Peyer's patch (tissue), 4 donors: ENCODE results near the gene POU6F2. TPM values are rescaled to one million over a fixed set of nuclear protein-coding genes. Genes with fewer than 3 reads are reported as not detected.
A peak's percentile ranks its signal among the peaks of the same experiment; 100 is the strongest.

Source experiments
- DNase-seq, 3 donors: peaks; one replicate each; pipeline ENCODE4 v3.0.0-alpha.2; 2017 to 2019
- H3K27ac ChIP-seq, 4 donors: fragments of 200-600 bp; sonication (generic); one replicate each; pipeline ENCODE4 v1.5.1; 2016 to 2019
- H3K27me3 ChIP-seq, 2 donors: fragments of 200-600 bp; sonication (generic); one replicate each; pipeline ENCODE4 v1.5.1; 2019
- H3K36me3 ChIP-seq, 3 donors: fragments of 200-600 bp; sonication (generic); one replicate each; pipeline ENCODE4 v1.5.1; 2016 to 2019
- H3K4me1 ChIP-seq, 4 donors: fragments of 200-600 bp; sonication (generic); one replicate each; pipeline ENCODE4 v1.5.1; 2016 to 2019
- H3K4me3 ChIP-seq, 4 donors: fragments of 200-600 bp; sonication (generic); 1 replicate in 3 of 4; 2 replicates in 1 of 4; pipeline ENCODE4 v1.5.1; 2016 to 2019; ENCODE audit warnings: mild to moderate bottlenecking in 1 of 4
- H3K9me3 ChIP-seq, 4 donors: fragments of 200-600 bp; sonication (generic); one replicate each; pipeline ENCODE4 v1.5.1; 2016 to 2019; ENCODE audit warnings: mild to moderate bottlenecking in 1 of 4
- CTCF ChIP-seq, 6 experiments: fragments of 450-650 bp in 4 of 6; fragments of 200-600 bp in 2 of 6; sonication (generic) in 1 of 6; IDR thresholded peaks; one replicate each; pipeline ENCODE4 v1.5.1; 2017 to 2019; ENCODE audit warnings: antibody characterized with exemption in 6 of 6, mild to moderate bottlenecking in 3 of 6, moderate library complexity in 1 of 6
- POLR2A ChIP-seq, 2 donors: fragments of 450-650 bp; IDR thresholded peaks; one replicate each; pipeline ENCODE4 v1.5.1; 2017; ENCODE audit warnings: antibody characterized with exemption in 2 of 2, mild to moderate bottlenecking in 2 of 2, moderate library complexity in 2 of 2
- total RNA-seq, 4 donors: library from RNA; depleted of rRNA; stranded (reverse); fragments of >200 nt; gene quantifications; one replicate each; pipeline ENCODE4 v1.1.0, GENCODE V29; 2016

The POU6F2 gene
- total RNA-seq, result 1 to 10 TPM in 2 of 4 donors, under 1 TPM in 1, not detected in 1; 0.80 to 1.3 (median 1.2) TPM

- no peak within 1 kb of the TSS for H3K4me3 ChIP-seq
Measured at GRCh38 chr7:38977685-38978084, at the start of gene POU6F2. TSS of gene POU6F2 (plus strand) at chr7:38977909. CDS start at chr7:38977954, 45 bp downstream.

GRCh38 chr7:38928506-38928905 is 49.2 kb upstream of the POU6F2 start:
- H3K36me3 ChIP-seq, result no peaks in the 10 kb centered on the region
- no peaks in the 10 kb centered on the region for H3K27me3 ChIP-seq
- TF ChIP-seq CTCF (IDR thresholded peaks at IDR 0.05) (no peak), POLR2A (IDR thresholded peaks at IDR 0.05) (no peak)
- no peaks in the 10 kb centered on the region for H3K4me1 ChIP-seq
- no peak overlapping the region for H3K4me3 ChIP-seq
- no peak for DNase-seq
- H3K9me3 ChIP-seq, result no peaks in the 10 kb centered on the region
- no peak overlapping the region for H3K27ac ChIP-seq

More at GRCh38 chr7:38977685-38978084, at the start of gene POU6F2:
- Histone ChIP-seq H3K27me3 (peaks cover 0 to 5% of the 10 kb centered on the region in 2 donors), H3K27ac (no peak within 1 kb of the TSS), H3K4me1 (no peaks in the 10 kb centered on the region), H3K36me3 (no peaks in the 10 kb centered on the region), H3K9me3 (no peaks in the 10 kb centered on the region)
- DNase-seq, result no peak
- TF ChIP-seq POLR2A (IDR thresholded peaks at IDR 0.05), result no peak
- no peak for TF ChIP-seq CTCF (IDR thresholded peaks at IDR 0.05)

- Histone ChIP-seq H3K4me3 (no peak overlapping the region), H3K36me3 (no peaks in the 10 kb centered on the region), H3K9me3 (no peaks in the 10 kb centered on the region), H3K27me3 (no peaks in the 10 kb centered on the region), H3K4me1 (no peaks in the 10 kb centered on the region), H3K27ac (no peak overlapping the region)
- no peak for TF ChIP-seq CTCF (IDR thresholded peaks at IDR 0.05)
- TF ChIP-seq POLR2A (IDR thresholded peaks at IDR 0.05), result no peak
- DNase-seq, result no peak
Measured at GRCh38 chr7:38929460-38930171, 48.1 kb upstream of the POU6F2 start.

- peak in 2 of 3 donors; percentile 67 to 75 for DNase-seq
- no peak overlapping the region for H3K27ac ChIP-seq
- no peak for TF ChIP-seq POLR2A (IDR thresholded peaks at IDR 0.05)
- peak in 5 of 6 experiments; percentile 34 to 72 (median 67) for TF ChIP-seq CTCF (IDR thresholded peaks at IDR 0.05)
Measured at GRCh38 chr7:38932509-38933168, 45.1 kb upstream of the POU6F2 start.

GRCh38 chr7:38934051-38934450 is 43.7 kb upstream of the POU6F2 start:
- no peak overlapping the region for H3K4me3 ChIP-seq
- H3K36me3 ChIP-seq, result no peaks in the 10 kb centered on the region
- no peaks in the 10 kb centered on the region for H3K9me3 ChIP-seq
- H3K27ac ChIP-seq, result no peak overlapping the region
- no peak for DNase-seq
- H3K27me3 ChIP-seq, result no peaks in the 10 kb centered on the region
- no peak for TF ChIP-seq POLR2A (IDR thresholded peaks at IDR 0.05)
- no peak for TF ChIP-seq CTCF (IDR thresholded peaks at IDR 0.05)
- H3K4me1 ChIP-seq, result no peaks in the 10 kb centered on the region

More at GRCh38 chr7:38932509-38933168, 45.1 kb upstream of the POU6F2 start:
- H3K36me3 ChIP-seq, result no peaks in the 10 kb centered on the region
- no peaks in the 10 kb centered on the region for H3K27me3 ChIP-seq
- no peak overlapping the region for H3K4me3 ChIP-seq
- no peaks in the 10 kb centered on the region for H3K9me3 ChIP-seq
- H3K4me1 ChIP-seq, result no peaks in the 10 kb centered on the region
